COLO668 (cell line): ENCODE measurements around the gene FAM222A.

Experiments used
- DNase-seq: peaks from one replicate; lab custom pipeline; 2025; ENCODE audit not compliant: unreplicated experiment; lab: John Stamatoyannopoulos, UW

Gene FAM222A

GRCh38 chr12:109724321-109724892, 10.8 kb downstream of the FAM222A start:
- no peak for DNase-seq

DNA sequence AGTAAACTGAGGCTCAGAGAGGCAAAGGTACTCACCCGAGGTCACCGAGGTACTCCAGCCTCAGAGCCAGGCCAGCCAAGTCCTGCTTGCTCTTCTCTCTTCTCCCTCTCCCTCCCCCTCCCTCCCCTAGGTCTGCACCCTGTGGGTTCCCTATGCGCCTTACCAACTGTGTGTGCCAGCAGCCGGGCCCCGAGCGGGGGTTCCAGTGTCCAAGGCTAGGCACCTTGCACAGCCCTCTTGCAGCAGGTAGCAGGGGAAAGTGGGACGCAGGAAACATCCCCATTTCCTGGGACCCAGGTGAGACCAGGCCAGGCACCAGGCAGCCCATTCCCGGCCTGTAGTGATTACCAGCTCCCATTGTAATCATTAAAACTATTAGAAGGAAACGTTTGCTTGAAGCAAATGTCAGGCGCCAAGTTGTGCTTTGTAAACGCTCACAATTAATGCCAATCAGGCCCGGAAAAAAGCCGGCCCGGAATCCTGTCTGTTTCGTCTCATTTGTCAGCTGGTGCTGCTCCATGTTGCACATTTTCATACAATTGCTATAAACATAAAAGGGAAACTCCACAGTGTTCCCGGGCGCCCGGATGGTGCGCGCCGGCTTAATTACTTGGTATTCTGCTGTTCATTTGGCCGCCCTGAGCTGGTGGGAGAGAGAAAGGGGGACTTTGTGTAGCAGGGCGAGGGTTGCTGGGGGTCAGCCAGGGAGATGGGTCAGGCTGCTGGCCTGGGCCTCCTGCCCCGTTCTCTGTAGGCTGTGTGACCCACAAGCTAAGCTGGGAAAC, 11.9 kb downstream of the FAM222A start:
- no peak for DNase-seq

- DNase-seq, result no peak
These were observed 12.5 kb downstream of the FAM222A start for GRCh38 chr12:109726106-109726497.

- peak; percentile 28 for DNase-seq
These were observed 12.9 kb downstream of the FAM222A start for GRCh38 chr12:109726511-109727038.

DNA sequence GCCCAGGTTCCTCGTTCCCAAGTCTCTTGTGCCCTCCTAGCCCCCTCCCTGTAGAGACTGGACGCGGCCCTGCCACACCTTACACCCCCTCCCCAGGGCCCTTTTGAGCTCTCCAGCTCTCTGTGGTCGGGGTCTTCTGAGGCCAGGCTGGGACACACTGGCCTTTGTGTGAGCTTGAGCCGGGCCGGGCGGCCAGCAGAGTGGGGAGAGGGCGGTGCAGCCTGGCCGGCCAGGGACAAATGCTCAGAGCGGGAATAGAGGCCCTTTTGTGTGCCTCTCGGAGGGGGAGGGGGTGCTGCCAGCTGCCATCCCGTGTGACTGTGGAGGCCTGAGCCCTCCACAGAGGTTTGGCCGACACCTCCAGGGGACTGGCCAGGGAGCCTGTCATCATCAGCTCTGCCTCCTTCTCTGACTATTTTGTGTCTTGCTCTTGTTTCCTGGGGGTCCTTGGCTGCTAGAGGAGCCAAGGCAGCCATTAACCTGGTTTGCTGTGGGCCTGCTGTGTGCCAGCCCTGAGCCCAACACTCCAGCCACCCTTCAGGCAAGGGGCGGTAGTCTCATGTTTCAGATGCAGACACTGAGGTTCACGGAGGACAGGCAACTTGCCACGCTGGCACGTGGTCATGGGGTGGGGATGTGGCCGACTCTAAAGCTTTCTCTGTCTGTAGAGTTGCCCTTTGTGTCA, 13.6 kb downstream of the FAM222A start:
- DNase-seq, result peak; percentile 18

GRCh38 chr12:109727746-109728726, 14.4 kb downstream of the FAM222A start:
- DNase-seq, result peak; percentile 64

- DNase-seq, result no peak
These were observed 15.3 kb downstream of the FAM222A start for GRCh38 chr12:109728921-109729320.

DNA sequence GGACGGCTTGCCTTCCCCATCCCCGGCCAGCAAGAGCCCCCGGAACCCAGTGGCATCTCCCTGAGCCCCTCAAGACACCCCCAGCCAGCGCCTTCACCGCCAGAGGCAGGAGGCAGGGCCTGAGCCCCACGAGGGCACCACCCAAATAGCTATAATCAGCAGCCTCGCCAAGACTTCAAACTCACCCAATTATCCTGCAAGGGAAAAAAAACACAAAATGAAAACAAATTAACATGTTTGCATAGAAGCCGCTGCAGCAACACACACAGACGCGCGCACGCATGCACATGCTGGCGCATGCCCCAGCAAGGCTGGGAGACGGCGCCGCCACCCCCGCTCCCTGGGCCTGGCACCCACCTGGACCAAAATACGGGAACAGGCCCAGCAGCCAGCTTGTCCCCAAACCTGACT, 15.8 kb downstream of the FAM222A start:
- DNase-seq, result no peak

DNA sequence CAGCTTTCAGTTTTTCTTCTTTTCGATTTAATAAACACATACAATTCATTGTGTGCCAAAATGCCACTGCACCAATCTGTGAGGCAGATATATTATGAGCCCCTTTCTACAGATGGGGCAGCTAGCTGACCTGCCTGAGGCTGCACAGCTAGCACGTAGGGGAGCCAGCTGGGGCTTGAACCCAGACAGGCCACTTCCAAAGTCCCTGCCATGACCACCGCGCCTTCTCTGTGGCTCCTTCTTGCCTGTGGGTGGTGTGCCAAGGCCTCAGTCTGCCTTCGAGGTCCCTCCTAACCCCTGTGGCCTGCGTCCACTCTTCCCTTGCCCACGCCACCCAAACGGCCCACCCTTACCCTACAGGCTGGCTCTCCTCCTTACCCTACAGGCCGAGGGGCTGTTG, 16.2 kb downstream of the FAM222A start:
- no peak for DNase-seq

DNA sequence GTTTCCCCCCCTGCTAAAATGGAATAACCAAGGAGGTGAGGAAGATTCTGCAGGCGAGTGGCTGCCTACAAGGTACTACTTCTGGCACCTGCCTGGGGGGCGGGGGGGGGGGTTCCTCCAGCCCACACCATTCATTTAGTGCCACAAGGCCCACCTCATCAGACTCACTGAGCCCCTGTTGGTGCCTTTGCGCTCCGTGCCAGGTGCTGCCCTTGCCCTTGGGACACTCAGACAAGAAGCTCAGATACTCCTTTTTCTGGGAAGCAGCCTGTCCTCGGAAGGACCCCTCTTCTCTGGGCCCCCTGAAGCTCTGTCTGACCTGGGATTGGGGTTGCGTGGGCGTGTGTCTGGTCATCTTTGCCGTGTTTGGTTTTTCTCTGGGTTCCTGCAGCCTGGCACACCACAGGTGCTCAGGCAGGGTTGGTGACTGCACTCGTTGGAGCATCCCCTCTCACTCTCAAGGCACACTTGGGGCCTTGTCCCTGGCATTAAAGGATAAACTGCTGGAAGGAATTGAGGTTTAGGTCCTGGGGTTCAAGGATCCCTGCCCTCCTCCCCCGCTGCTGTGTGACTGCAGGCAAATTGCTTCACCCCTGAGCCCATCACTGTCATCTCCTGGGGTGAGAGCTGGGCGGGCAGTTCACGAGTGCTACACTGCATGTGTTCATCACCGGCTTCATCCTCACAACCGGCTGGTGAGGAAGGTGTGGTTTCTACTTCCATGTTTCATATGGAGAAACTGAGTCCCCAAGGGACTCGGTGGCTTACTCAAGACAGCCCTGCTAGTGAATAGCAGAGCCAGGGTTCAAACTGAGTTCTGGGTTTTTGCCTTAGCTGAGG, 16.9 kb downstream of the FAM222A start:
- no peak for DNase-seq

- no peak for DNase-seq
These were observed 17.7 kb downstream of the FAM222A start for GRCh38 chr12:109731231-109731731.

GRCh38 chr12:109731806-109732205, 18.2 kb downstream of the FAM222A start:
- DNase-seq, result no peak

DNA sequence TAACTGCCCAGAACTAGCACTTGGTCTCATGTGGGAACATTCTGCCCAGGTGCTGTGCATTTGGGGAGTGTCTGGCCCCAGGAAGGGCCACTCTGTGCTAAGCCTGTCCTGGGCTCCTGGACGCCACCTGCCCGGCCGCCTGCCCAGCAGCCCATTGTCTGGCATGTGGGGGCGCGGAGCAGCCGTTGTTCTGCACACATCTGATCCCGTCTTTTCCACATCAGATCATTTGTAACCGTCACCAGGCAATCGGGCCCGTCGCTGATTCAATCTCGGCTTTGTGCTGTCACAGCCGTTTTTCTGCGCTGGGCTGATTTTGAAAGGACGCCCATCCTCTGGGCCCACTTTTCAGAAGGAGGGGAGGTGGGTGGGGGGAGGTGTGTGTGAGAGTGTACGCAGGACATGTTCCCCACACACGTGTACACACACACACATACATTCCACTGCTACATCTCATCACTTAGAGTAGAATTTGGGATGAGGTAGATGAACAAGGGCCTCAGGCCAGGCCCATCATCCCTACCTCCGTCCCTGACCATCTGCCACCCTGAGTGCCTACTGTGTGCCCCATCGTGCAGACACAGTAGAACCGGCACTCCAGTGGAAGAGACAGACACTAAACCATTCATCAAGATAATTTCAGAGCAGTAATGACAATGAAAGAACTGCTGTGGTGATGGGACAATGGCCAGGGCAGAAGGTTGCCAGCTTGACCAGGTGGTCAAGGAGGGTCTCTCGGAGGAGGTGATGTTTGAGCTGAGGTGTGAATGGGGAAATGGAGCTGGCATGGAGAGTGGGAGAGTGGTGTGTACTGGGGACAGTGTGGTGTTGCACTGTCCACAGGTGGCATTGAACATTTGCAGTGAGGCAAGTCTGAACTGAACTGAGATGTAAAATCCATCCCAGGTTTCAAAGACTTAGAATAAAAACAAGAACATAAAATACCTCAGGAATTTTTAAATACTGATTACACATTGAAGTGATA, 19.0 kb downstream of the FAM222A start:
- no peak for DNase-seq

- peak; percentile 34 for DNase-seq
These were observed 20.8 kb downstream of the FAM222A start for GRCh38 chr12:109734219-109735000.

GRCh38 chr12:109735051-109735521, 21.5 kb downstream of the FAM222A start:
- DNase-seq, result no peak

DNA sequence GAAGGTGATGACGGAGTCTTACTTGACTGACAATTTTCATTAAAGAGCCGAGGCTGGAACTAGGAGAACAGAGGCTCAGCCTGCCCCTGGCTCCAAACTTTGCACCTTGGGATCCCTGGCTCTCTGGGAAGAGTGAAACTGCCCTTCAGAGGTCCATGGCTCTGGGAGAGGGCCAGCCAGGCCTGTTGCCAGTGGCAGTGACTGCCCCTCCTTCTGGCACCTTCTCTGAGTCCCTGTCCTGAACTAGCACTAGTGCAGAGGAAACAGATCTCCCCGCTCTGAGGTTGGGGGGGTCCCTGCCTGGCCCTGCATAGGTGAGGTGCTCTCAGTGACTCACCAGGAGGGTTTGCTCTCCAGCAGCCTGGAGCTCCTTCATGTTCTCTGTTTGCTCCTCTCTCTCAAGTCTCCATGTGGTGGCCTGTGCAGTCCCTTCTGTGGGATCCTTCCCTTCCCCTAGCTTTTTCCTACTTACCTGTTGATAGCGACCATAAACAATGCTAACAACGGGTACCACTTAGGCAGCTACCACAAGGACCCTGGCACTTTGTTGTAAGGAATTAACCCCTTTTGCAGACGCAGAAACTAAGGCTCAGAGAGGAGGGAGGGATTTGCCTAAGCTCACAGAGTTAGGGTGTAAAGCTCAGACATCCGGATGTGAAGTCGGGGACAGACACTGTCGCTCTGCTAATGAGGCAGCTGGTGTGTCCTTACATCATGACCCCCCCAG, 22.4 kb downstream of the FAM222A start:
- no peak for DNase-seq

- no peak for DNase-seq
These were observed 23.0 kb downstream of the FAM222A start for GRCh38 chr12:109736552-109737108.
